ENCODE measurements around the gene CDC42EP3. TPM values are rescaled to one million over a fixed set of nuclear protein-coding genes. Genes with fewer than 3 reads are reported as not detected.

Gene CDC42EP3
- total and polyA plus RNA-seq, 2 experiments from 2014 or later = 31.4 TPM

- Histone ChIP-seq H3K36me3 (ENCODE audit: insufficient read depth) (no peaks in the 10 kb centered on the region), H3K27ac (ENCODE audit: low read depth) (peak overlapping the region; percentile 92), H3K4me2 (peak overlapping the region; percentile 37), H3K27me3 (ENCODE audit: insufficient read depth) (peaks cover 10% of the 10 kb centered on the region), H3K4me1 (ENCODE audit: insufficient read depth) (peaks cover 88% of the 10 kb centered on the region), H4K20me1 (replicated peaks; ENCODE audit: insufficient read depth) (peaks cover 9% of the 10 kb centered on the region), H2AFZ (no peak overlapping the region), H3K4me3 (peak overlapping the region; percentile 13), H3K79me2 (replicated peaks; ENCODE audit: insufficient read depth) (peaks cover 75% of the 10 kb centered on the region), H3F3A (replicated peaks; ENCODE audit: low read depth) (peaks cover 11% of the 10 kb centered on the region), H3K9me2 (ENCODE audit: insufficient read depth) (no peaks in the 10 kb centered on the region)
- H3K36me3 Mint-ChIP-seq (ENCODE audit: low read depth) = peaks cover 17% of the 10 kb centered on the region
- peaks cover 89% of the 10 kb centered on the region for H3K4me1 Mint-ChIP-seq
- TF ChIP-seq ZNF462 (CRISPR knock-in tag; IDR thresholded peaks at IDR 0.05) (no peak), ETS1 (IDR thresholded peaks at IDR 0.05) (no peak), EZH2phosphoT487 (IDR thresholded peaks at IDR 0.05; ENCODE audit: unreplicated experiment) (no peak), POLR2AphosphoS5 (IDR thresholded peaks at IDR 0.05; ENCODE audit: low read depth) (no peak), CREB1 (CRISPR knock-in tag; IDR thresholded peaks at IDR 0.05; ENCODE audit: low read depth) (no peak), NANOG (IDR thresholded peaks at IDR 0.05; ENCODE audit: borderline replicate concordance) (no peak), CTCF (conservative IDR thresholded peaks at IDR 0.05; ENCODE audit: low read depth in 2 of 2) (no peak), REST (IDR thresholded peaks at IDR 0.05; ENCODE audit: unreplicated experiment) (no peak), ZNF331 (CRISPR knock-in tag; IDR thresholded peaks at IDR 0.05; ENCODE audit: low read depth) (no peak), JUNB (IDR thresholded peaks at IDR 0.05; ENCODE audit: unreplicated experiment) (no peak), EZH2 (IDR thresholded peaks at IDR 0.05; ENCODE audit: low read depth, unreplicated experiment) (no peak), STAT1 (IDR thresholded peaks at IDR 0.05; ENCODE audit: unreplicated experiment) (no peak), ZNF114 (CRISPR knock-in tag; IDR thresholded peaks at IDR 0.05) (no peak)
- peak overlapping the region; percentile 77 for H3K27ac Mint-ChIP-seq
- peak overlapping the region; percentile 37; the same call in 2 of the 3 replicates for H3K4me3 Mint-ChIP-seq
- H3K27me3 Mint-ChIP-seq (ENCODE audit: insufficient read depth, low read depth, poor library complexity) = peaks cover 9% of the 10 kb centered on the region
- ATAC-seq = no peak
- DNase-seq (ENCODE audit: low spot score) = no peak
- H3K9me3 Mint-ChIP-seq = no peaks in the 10 kb centered on the region
Measured at GRCh38 chr2:37657471-37657870, 14.0 kb downstream of the CDC42EP3 start.
